HepG2 (cell line): ENCODE data around the gene HTRA2. TPM values are rescaled to one million over a fixed set of nuclear protein-coding genes. Genes with fewer than 3 reads are reported as not detected.
A peak's percentile ranks its signal among the peaks of the same experiment; 100 is the strongest.

ENCODE experiments used
- FOXC1 ChIP-seq: sonication (generic); formaldehyde crosslinking; IDR thresholded peaks from 2 replicates; pipeline ENCODE4 v1.8.0; 2022; ENCODE audit warnings: mild to moderate bottlenecking, missing genetic modification reagents, borderline replicate concordance
- HIVEP1 ChIP-seq: sonication (generic); formaldehyde crosslinking; IDR thresholded peaks from 2 replicates; pipeline ENCODE4 v1.4.0; 2020; ENCODE audit warnings: mild to moderate bottlenecking, missing genetic modification reagents
- HNF4A ChIP-seq: sonication (generic); formaldehyde crosslinking; IDR thresholded peaks from 2 replicates; pipeline ENCODE4 v1.4.0; 2020; ENCODE audit warnings: missing genetic modification reagents
- MAFF ChIP-seq: IDR thresholded peaks from 2 replicates; pipeline ENCODE4 v1.6.1; 2011; ENCODE audit warnings: low read depth, low read length, improper control_type of control experiment
- MTA1 ChIP-seq: sonication (generic); formaldehyde crosslinking; IDR thresholded peaks from 2 replicates; pipeline ENCODE4 v1.4.0; 2020; ENCODE audit warnings: missing genetic modification reagents, mild to moderate bottlenecking, borderline replicate concordance
- PAF1 ChIP-seq: IDR thresholded peaks from 2 replicates; pipeline ENCODE4 v1.6.1; 2016; ENCODE audit warnings: missing genetic modification reagents, missing compliant biosample characterization
- SALL1 ChIP-seq: sonication (generic); formaldehyde crosslinking; IDR thresholded peaks from 2 replicates; pipeline ENCODE4 v1.8.0; 2022; ENCODE audit warnings: mild to moderate bottlenecking, missing genetic modification reagents
- SMARCC2 ChIP-seq: fragments of 450-650 bp; IDR thresholded peaks from 2 replicates; pipeline ENCODE4 v1.6.1; 2017; ENCODE audit warnings: antibody characterized with exemption, mild to moderate bottlenecking
- TMF1 ChIP-seq: sonication (generic); formaldehyde crosslinking; IDR thresholded peaks from 2 replicates; pipeline ENCODE4 v1.8.1; 2022; ENCODE audit warnings: low read depth, missing genetic modification reagents
- ZMYM4 ChIP-seq: sonication (generic); formaldehyde crosslinking; IDR thresholded peaks from 2 replicates; pipeline ENCODE4 v1.8.1; 2023; ENCODE audit warnings: mild to moderate bottlenecking, missing genetic modification reagents
- polyA plus RNA-seq, 8 experiments: library from polyadenylated mRNA; depleted of rRNA in 3 of 8; stranded (reverse) in 7 of 8; unstranded in 1 of 8; fragments of >200 nt; fragmentation: Illumina TruSeq in 4 of 8; extraction: Trizol in 4 of 8; gene quantifications; 2 replicates each; pipeline versions ENCODE4 v1.2.1 to v1.2.3, GENCODE V29; 2011 to 2016; ENCODE audit warnings: low read depth in 4 of 8, missing spikeins in 1 of 8, mixed read lengths in 1 of 8; ENCODE audit not compliant: insufficient read depth in 1 of 8
- total RNA-seq, 5 experiments: library from RNA; depleted of rRNA; stranded (reverse); fragments of >200 nt; fragmentation: Illumina TruSeq; extraction: Trizol; gene quantifications; 2 replicates each; pipeline ENCODE4 v1.2.3, GENCODE V29; 2016; ENCODE audit warnings: low read depth in 1 of 5
- TF ChIP-seq, protein P1 (sequence below): sonication (generic); formaldehyde crosslinking; IDR thresholded peaks from 2 replicates; pipeline ENCODE4 v1.5.1; 2020; ENCODE audit warnings: mild to moderate bottlenecking, missing genetic modification reagents, moderate library complexity
- TF ChIP-seq, protein P2 (sequence below): sonication (generic); formaldehyde crosslinking; IDR thresholded peaks from 2 replicates; pipeline ENCODE4 v1.9.0; 2021; ENCODE audit warnings: missing genetic modification reagents, borderline replicate concordance
- TF ChIP-seq, protein P3 (sequence below): sonication (generic); formaldehyde crosslinking; conservative IDR thresholded peaks from 2 replicates; pipeline ENCODE4 v1.8.1; 2023; ENCODE audit warnings: missing genetic modification reagents
- TF ChIP-seq, protein P4 (sequence below): sonication (generic); formaldehyde crosslinking; IDR thresholded peaks from 2 replicates; pipeline ENCODE4 v1.4.0; 2020; ENCODE audit warnings: missing genetic modification reagents

The HTRA2 gene
- total and polyA plus RNA-seq, 2 of the 13 experiments (the other 11 are each of a cell fraction or from before 2014, with no cell fraction given), result 47.7 to 50.3 TPM

DNA sequence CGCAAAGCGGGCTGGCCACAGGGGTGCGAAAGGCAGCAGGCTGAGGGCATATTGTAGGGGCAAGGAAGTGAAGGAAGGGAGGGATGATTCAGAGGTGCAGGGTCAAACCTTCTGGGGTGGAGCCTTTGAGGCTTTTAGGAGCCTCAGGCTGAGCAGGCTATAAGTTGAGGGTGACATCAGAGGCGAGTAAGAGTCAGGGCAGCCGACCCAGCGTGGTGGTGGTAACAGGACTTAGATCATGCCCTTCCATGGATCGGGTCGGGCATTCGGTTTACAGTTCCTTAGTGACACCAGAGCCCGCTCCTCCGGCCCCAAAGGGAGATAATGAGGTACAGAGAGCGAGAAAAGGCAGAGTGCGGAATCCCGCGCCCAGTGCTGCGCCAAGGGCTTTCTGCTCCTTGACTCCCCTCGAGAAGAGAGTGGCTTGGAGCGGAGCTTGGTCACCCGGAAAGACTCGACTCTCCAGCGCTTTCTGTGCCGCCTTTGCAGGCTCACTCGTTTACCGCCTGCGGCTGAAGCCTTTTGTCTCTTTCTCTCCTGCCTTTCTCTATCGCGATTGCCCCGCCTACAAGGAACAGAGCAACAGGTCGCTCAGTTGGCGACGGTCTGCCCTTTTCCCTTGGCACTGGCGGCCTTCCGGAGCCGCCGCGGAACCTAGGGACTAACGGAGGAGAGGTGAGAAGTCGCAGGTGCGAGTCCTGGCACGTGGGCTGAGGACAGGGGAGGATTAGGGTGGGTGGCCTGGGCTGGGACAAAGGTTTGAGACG, 31.1 kb upstream of the HTRA2 start (continued):
- TF ChIP-seq, protein P1, sequence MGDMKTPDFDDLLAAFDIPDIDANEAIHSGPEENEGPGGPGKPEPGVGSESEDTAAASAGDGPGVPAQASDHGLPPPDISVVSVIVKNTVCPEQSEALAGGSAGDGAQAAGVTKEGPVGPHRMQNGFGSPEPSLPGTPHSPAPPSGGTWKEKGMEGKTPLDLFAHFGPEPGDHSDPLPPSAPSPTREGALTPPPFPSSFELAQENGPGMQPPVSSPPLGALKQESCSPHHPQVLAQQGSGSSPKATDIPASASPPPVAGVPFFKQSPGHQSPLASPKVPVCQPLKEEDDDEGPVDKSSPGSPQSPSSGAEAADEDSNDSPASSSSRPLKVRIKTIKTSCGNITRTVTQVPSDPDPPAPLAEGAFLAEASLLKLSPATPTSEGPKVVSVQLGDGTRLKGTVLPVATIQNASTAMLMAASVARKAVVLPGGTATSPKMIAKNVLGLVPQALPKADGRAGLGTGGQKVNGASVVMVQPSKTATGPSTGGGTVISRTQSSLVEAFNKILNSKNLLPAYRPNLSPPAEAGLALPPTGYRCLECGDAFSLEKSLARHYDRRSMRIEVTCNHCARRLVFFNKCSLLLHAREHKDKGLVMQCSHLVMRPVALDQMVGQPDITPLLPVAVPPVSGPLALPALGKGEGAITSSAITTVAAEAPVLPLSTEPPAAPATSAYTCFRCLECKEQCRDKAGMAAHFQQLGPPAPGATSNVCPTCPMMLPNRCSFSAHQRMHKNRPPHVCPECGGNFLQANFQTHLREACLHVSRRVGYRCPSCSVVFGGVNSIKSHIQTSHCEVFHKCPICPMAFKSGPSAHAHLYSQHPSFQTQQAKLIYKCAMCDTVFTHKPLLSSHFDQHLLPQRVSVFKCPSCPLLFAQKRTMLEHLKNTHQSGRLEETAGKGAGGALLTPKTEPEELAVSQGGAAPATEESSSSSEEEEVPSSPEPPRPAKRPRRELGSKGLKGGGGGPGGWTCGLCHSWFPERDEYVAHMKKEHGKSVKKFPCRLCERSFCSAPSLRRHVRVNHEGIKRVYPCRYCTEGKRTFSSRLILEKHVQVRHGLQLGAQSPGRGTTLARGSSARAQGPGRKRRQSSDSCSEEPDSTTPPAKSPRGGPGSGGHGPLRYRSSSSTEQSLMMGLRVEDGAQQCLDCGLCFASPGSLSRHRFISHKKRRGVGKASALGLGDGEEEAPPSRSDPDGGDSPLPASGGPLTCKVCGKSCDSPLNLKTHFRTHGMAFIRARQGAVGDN (CRISPR knock-in tag), result 0 out of 2 replicates have a peak, but pooled peaks have one; percentile 64
- TF ChIP-seq, protein P2, sequence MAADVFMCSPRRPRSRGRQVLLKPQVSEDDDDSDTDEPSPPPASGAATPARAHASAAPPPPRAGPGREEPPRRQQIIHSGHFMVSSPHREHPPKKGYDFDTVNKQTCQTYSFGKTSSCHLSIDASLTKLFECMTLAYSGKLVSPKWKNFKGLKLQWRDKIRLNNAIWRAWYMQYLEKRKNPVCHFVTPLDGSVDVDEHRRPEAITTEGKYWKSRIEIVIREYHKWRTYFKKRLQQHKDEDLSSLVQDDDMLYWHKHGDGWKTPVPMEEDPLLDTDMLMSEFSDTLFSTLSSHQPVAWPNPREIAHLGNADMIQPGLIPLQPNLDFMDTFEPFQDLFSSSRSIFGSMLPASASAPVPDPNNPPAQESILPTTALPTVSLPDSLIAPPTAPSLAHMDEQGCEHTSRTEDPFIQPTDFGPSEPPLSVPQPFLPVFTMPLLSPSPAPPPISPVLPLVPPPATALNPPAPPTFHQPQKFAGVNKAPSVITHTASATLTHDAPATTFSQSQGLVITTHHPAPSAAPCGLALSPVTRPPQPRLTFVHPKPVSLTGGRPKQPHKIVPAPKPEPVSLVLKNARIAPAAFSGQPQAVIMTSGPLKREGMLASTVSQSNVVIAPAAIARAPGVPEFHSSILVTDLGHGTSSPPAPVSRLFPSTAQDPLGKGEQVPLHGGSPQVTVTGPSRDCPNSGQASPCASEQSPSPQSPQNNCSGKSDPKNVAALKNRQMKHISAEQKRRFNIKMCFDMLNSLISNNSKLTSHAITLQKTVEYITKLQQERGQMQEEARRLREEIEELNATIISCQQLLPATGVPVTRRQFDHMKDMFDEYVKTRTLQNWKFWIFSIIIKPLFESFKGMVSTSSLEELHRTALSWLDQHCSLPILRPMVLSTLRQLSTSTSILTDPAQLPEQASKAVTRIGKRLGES (CRISPR knock-in tag), result no peak
- 0 out of 2 replicates have a peak, but pooled peaks have one; percentile 9 for TF ChIP-seq SALL1 (CRISPR knock-in tag)
- TF ChIP-seq, protein P3, sequence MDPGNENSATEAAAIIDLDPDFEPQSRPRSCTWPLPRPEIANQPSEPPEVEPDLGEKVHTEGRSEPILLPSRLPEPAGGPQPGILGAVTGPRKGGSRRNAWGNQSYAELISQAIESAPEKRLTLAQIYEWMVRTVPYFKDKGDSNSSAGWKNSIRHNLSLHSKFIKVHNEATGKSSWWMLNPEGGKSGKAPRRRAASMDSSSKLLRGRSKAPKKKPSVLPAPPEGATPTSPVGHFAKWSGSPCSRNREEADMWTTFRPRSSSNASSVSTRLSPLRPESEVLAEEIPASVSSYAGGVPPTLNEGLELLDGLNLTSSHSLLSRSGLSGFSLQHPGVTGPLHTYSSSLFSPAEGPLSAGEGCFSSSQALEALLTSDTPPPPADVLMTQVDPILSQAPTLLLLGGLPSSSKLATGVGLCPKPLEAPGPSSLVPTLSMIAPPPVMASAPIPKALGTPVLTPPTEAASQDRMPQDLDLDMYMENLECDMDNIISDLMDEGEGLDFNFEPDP (CRISPR knock-in tag), result 0 out of 2 replicates have a peak, but pooled peaks have one; percentile 85
- no peak for TF ChIP-seq SMARCC2
- TF ChIP-seq HNF4A (CRISPR knock-in tag), result no peak
- no peak for TF ChIP-seq HIVEP1
- no peak; the same call in 1 of the 2 replicates for TF ChIP-seq TMF1
- peak; percentile 64; the same call in 1 of the 2 replicates for TF ChIP-seq PAF1 (CRISPR knock-in tag)
- TF ChIP-seq ZMYM4 (CRISPR knock-in tag), result peak; percentile 45; the same call in 1 of the 2 replicates
- TF ChIP-seq, protein P4, sequence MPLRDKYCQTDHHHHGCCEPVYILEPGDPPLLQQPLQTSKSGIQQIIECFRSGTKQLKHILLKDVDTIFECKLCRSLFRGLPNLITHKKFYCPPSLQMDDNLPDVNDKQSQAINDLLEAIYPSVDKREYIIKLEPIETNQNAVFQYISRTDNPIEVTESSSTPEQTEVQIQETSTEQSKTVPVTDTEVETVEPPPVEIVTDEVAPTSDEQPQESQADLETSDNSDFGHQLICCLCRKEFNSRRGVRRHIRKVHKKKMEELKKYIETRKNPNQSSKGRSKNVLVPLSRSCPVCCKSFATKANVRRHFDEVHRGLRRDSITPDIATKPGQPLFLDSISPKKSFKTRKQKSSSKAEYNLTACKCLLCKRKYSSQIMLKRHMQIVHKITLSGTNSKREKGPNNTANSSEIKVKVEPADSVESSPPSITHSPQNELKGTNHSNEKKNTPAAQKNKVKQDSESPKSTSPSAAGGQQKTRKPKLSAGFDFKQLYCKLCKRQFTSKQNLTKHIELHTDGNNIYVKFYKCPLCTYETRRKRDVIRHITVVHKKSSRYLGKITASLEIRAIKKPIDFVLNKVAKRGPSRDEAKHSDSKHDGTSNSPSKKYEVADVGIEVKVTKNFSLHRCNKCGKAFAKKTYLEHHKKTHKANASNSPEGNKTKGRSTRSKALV (CRISPR knock-in tag), result peak; percentile 29; the same call in 1 of the 2 replicates
- no peak for TF ChIP-seq MAFF
- TF ChIP-seq MTA1 (CRISPR knock-in tag), result 0 out of 2 replicates have a peak, but pooled peaks have one; percentile 2
- peak; percentile 50; the same call in 1 of the 2 replicates for TF ChIP-seq FOXC1 (CRISPR knock-in tag)
